Astrocyte (in vitro differentiated cells and primary cell): Measurements from ENCODE around the gene P3H1.

Source experiments
- CTCF ChIP-seq: IDR thresholded peaks from 2 replicates; pipeline ENCODE4 v1.5.1; 2011; ENCODE audit warnings: low read depth, mild to moderate bottlenecking, inconsistent platforms, low read length, moderate library complexity; ENCODE audit not compliant: insufficient read depth
- EZH2 ChIP-seq: IDR thresholded peaks from 2 replicates; pipeline ENCODE4 v1.6.1; 2012; ENCODE audit warnings: mild to moderate bottlenecking, low read length, inconsistent platforms; ENCODE audit not compliant: insufficient read depth

- TF ChIP-seq CTCF = no peak
- no peak for TF ChIP-seq EZH2
Measured at GRCh38 chr1:42767510-42768000, 727 bp upstream of the P3H1 start.
